Measurements from ENCODE around the gene OR5AR1. TPM values are rescaled to one million over a fixed set of nuclear protein-coding genes. Genes with fewer than 3 reads are reported as not detected.

The OR5AR1 gene
- total RNA-seq, 2 donors from 2014 or later = not detected

DNA sequence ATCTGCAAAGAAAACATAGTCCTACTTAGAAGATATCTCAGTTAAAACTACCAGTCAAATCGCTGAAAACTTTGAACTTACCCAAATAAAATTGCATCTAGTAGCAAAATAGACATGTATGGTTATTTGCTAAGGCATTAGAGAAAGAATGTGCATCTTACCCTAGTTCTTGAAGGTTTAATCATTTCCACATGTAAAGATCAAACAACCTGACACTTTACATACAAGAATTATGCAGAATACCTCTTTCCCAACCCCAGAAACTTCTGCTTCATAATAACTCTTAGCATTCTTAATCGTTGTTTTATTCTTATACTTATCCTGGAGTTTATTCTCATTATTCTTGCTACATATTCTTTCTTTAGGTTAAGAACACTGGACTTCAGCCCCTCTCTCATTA, 31.2 kb upstream of the OR5AR1 start:
- no peaks in the 10 kb centered on the region for H3K36me3 Mint-ChIP-seq (ENCODE audit: low read depth)
- no peaks in the 10 kb centered on the region for H3K27me3 Mint-ChIP-seq (ENCODE audit: insufficient read depth)
- Histone ChIP-seq H3K4me1 (ENCODE audit: control insufficient read depth, insufficient read depth, low read length) (no peaks in the 10 kb centered on the region), H3K27me3 (ENCODE audit: control insufficient read depth, insufficient read depth, low read length, poor library complexity, severe bottlenecking) (no peaks in the 10 kb centered on the region), H3K36me3 (ENCODE audit: control insufficient read depth, insufficient read depth, low read length) (no peaks in the 10 kb centered on the region), H3K27ac (ENCODE audit: low read depth, low read length) (no peak overlapping the region), H3K9ac (ENCODE audit: extremely low read depth, low read length, poor library complexity, severe bottlenecking) (no peak overlapping the region), H3K9me3 (ENCODE audit: control insufficient read depth, low read length) (no peaks in the 10 kb centered on the region), H3K4me3 (ENCODE audit: low read length) (no peak overlapping the region)
- H3K4me1 Mint-ChIP-seq = no peaks in the 10 kb centered on the region
- DNase-seq = no peak
- TF ChIP-seq, protein P1, sequence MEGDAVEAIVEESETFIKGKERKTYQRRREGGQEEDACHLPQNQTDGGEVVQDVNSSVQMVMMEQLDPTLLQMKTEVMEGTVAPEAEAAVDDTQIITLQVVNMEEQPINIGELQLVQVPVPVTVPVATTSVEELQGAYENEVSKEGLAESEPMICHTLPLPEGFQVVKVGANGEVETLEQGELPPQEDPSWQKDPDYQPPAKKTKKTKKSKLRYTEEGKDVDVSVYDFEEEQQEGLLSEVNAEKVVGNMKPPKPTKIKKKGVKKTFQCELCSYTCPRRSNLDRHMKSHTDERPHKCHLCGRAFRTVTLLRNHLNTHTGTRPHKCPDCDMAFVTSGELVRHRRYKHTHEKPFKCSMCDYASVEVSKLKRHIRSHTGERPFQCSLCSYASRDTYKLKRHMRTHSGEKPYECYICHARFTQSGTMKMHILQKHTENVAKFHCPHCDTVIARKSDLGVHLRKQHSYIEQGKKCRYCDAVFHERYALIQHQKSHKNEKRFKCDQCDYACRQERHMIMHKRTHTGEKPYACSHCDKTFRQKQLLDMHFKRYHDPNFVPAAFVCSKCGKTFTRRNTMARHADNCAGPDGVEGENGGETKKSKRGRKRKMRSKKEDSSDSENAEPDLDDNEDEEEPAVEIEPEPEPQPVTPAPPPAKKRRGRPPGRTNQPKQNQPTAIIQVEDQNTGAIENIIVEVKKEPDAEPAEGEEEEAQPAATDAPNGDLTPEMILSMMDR (conservative IDR thresholded peaks at IDR 0.05) = no peak
- 91% methylated on average over 2 of the region's 2 CpGs; no CpG with 5 or more reads in 1 of the 2 experiments for WGBS, 2 experiments (ENCODE audit: insufficient coverage in 1 of 2, insufficient read length in 1 of 2)
- H3K27ac Mint-ChIP-seq = no peak overlapping the region
- no peaks in the 10 kb centered on the region for H3K9me3 Mint-ChIP-seq
- H3K4me3 Mint-ChIP-seq = no peak overlapping the region

DNA sequence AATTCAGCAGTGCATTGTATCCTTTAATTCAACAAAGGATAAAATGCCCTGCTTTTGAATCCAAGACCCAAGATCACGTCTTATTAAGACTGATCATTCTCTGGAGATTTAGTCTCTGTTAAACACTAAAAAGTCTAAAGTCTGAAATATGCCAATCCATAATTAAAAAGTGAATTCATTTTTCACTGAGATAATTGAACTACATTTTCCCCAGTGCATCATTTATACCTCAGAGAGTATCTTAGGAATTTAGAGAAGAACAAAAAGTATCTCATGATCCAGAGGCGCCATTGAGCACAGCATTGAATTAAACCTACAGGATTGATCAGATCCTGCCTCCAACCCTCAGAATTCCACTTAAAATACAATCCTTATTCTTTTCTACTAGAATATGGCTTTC, 26.6 kb upstream of the OR5AR1 start:
- no peak for DNase-seq
- TF ChIP-seq, protein P1 (conservative IDR thresholded peaks at IDR 0.05) = no peak
- H3K27me3 ChIP-seq (ENCODE audit: control insufficient read depth, insufficient read depth, low read length, poor library complexity, severe bottlenecking) = no peaks in the 10 kb centered on the region
- no peaks in the 10 kb centered on the region for H3K9me3 Mint-ChIP-seq
- no peaks in the 10 kb centered on the region for H3K4me1 Mint-ChIP-seq
- H3K27ac Mint-ChIP-seq = no peak overlapping the region
- no peak overlapping the region for H3K27ac ChIP-seq (ENCODE audit: low read depth, low read length)
- no peak overlapping the region for H3K4me3 Mint-ChIP-seq
- no peaks in the 10 kb centered on the region for H3K36me3 Mint-ChIP-seq (ENCODE audit: low read depth)
- no peaks in the 10 kb centered on the region for H3K36me3 ChIP-seq (ENCODE audit: control insufficient read depth, insufficient read depth, low read length)
- no peaks in the 10 kb centered on the region for H3K9me3 ChIP-seq (ENCODE audit: control insufficient read depth, low read length)
- H3K4me3 ChIP-seq (ENCODE audit: low read length) = no peak overlapping the region
- no peak overlapping the region for H3K9ac ChIP-seq (ENCODE audit: extremely low read depth, low read length, poor library complexity, severe bottlenecking)
- H3K27me3 Mint-ChIP-seq (ENCODE audit: insufficient read depth) = no peaks in the 10 kb centered on the region
- WGBS, 2 experiments (ENCODE audit: insufficient coverage in 1 of 2, insufficient read length in 1 of 2) = 95 to 100% methylated on average over 1 to 2 of the region's 2 CpGs
- H3K4me1 ChIP-seq (ENCODE audit: control insufficient read depth, insufficient read depth, low read length) = no peaks in the 10 kb centered on the region

DNA sequence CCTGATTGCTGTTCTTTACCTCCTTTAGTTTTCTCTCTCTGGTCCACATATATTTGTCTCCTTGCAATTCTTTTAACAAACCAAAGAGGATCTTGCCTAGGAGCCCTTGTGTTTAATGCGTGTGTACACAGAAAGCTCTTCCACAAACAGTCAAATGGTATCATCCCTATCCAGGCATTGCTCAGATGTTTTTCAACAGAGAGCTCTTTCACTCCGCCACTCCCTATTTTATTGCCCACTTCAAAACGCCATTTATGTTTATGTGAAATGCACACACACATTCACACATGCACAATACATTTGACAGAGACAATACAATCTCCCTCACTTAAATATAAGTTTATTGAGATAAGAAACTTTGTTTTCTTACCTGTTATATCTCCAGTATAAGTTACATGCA, 26.0 kb upstream of the OR5AR1 start:
- Histone ChIP-seq H3K36me3 (ENCODE audit: control insufficient read depth, insufficient read depth, low read length) (no peaks in the 10 kb centered on the region), H3K4me1 (ENCODE audit: control insufficient read depth, insufficient read depth, low read length) (no peaks in the 10 kb centered on the region), H3K4me3 (ENCODE audit: low read length) (no peak overlapping the region), H3K27ac (ENCODE audit: low read depth, low read length) (no peak overlapping the region), H3K9me3 (ENCODE audit: control insufficient read depth, low read length) (no peaks in the 10 kb centered on the region), H3K27me3 (ENCODE audit: control insufficient read depth, insufficient read depth, low read length, poor library complexity, severe bottlenecking) (no peaks in the 10 kb centered on the region), H3K9ac (ENCODE audit: extremely low read depth, low read length, poor library complexity, severe bottlenecking) (no peak overlapping the region)
- no peak overlapping the region for H3K27ac Mint-ChIP-seq
- H3K27me3 Mint-ChIP-seq (ENCODE audit: insufficient read depth) = no peaks in the 10 kb centered on the region
- H3K4me1 Mint-ChIP-seq = no peaks in the 10 kb centered on the region
- H3K36me3 Mint-ChIP-seq (ENCODE audit: low read depth) = no peaks in the 10 kb centered on the region
- H3K4me3 Mint-ChIP-seq = no peak overlapping the region
- TF ChIP-seq, protein P1 (conservative IDR thresholded peaks at IDR 0.05) = no peak
- WGBS, 2 experiments (ENCODE audit: insufficient coverage in 1 of 2, insufficient read length in 1 of 2) = 80 to 95% methylated on average over 2 to 3 of the region's 3 CpGs
- no peaks in the 10 kb centered on the region for H3K9me3 Mint-ChIP-seq
- no peak for DNase-seq

Measured in endodermal cell (in vitro differentiated cells).